Prostate gland (tissue), 2 donors: ENCODE results near the gene GPC5.
"Not testable (repeated sequence)": the region's sequence is repeated elsewhere in the genome, so short reads cannot be mapped to it uniquely, and the experiment has no call there.

Experiments used
- POLR2A ChIP-seq: fragments of 450-650 bp; IDR thresholded peaks from one replicate; pipeline ENCODE4 v1.6.1; 2016; ENCODE audit warnings: antibody characterized with exemption, mild to moderate bottlenecking
- POLR2AphosphoS5 ChIP-seq: sonication (generic); formaldehyde crosslinking; IDR thresholded peaks from one replicate; pipeline ENCODE4 v1.6.1; 2017; ENCODE audit warnings: antibody characterized with exemption
- TF ChIP-seq, protein P1 (sequence below), 4 experiments: fragments of 200-600 bp in 2 of 4; fragments of 450-650 bp in 2 of 4; sonication (generic) in 2 of 4; IDR thresholded peaks; 1 replicate in 3 of 4; 2 replicates in 1 of 4; pipeline ENCODE4 v1.5.1; 2016 to 2019; ENCODE audit warnings: antibody characterized with exemption in 4 of 4, mild to moderate bottlenecking in 2 of 4, moderate library complexity in 2 of 4

DNA sequence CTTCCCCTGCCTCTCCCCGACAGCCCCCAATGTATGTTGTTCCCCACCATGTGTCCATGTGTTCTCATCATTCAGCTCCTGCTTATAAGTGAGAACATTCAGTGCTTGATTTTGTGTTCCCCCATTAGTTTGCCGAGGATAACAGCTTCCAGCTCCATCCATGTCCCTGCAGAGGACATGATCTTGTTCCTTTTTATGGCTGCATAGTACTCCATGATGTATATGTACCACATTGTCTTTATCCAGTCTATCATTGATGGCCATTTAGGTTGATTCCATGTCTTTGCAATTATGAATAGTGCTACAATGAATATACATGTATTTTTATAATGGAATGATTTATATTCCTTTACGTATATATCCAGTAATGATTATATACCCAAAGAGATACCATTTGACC, 399.9 kb downstream of the GPC5 start:
- TF ChIP-seq, protein P1, sequence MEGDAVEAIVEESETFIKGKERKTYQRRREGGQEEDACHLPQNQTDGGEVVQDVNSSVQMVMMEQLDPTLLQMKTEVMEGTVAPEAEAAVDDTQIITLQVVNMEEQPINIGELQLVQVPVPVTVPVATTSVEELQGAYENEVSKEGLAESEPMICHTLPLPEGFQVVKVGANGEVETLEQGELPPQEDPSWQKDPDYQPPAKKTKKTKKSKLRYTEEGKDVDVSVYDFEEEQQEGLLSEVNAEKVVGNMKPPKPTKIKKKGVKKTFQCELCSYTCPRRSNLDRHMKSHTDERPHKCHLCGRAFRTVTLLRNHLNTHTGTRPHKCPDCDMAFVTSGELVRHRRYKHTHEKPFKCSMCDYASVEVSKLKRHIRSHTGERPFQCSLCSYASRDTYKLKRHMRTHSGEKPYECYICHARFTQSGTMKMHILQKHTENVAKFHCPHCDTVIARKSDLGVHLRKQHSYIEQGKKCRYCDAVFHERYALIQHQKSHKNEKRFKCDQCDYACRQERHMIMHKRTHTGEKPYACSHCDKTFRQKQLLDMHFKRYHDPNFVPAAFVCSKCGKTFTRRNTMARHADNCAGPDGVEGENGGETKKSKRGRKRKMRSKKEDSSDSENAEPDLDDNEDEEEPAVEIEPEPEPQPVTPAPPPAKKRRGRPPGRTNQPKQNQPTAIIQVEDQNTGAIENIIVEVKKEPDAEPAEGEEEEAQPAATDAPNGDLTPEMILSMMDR (IDR thresholded peaks at IDR 0.05): not testable (repeated sequence)
- not testable (repeated sequence) for TF ChIP-seq POLR2A, POLR2AphosphoS5
